Bronchial epithelial cell (primary cell): ENCODE results near the gene MYCN. TPM values are rescaled to one million over a fixed set of nuclear protein-coding genes. Genes with fewer than 3 reads are reported as not detected.

Experiments used
- DNase-seq: peaks from one replicate; pipeline ENCODE4 v3.0.0-alpha.2; 2010; ENCODE audit warnings: low read depth
- FAIRE-seq: peaks from 2 replicates; lab custom pipeline; 2011; peaks lifted over from hg19 to GRCh38; lab: Jason Lieb, UNC
- H3K27me3 ChIP-seq: 2 replicates; pipeline ENCODE4 v1.5.1; 2011; ENCODE audit warnings: low read length; ENCODE audit not compliant: control insufficient read depth, insufficient read depth
- H3K36me3 ChIP-seq: 2 replicates; pipeline ENCODE4 v1.5.1; 2011; ENCODE audit warnings: low read length; ENCODE audit not compliant: control insufficient read depth, insufficient read depth
- H3K4me3 ChIP-seq: 2 replicates; pipeline ENCODE4 v1.5.1; 2011; ENCODE audit warnings: mild to moderate bottlenecking, low read depth, low read length, control low read depth
- total RNA-seq: library from RNA; depleted of rRNA; stranded (reverse); fragments of >200 nt; gene quantifications from 2 replicates; pipeline ENCODE4 v1.2.1, GENCODE V29; 2014
- TF ChIP-seq, protein P1 (sequence below): IDR thresholded peaks from 2 replicates; pipeline ENCODE4 v1.5.1; 2011; ENCODE audit warnings: mild to moderate bottlenecking, moderate library complexity, low read length, control low read depth, inconsistent platforms; ENCODE audit not compliant: insufficient read depth, severe bottlenecking

MYCN gene
- total RNA-seq, 1 donor from 2014 or later = not detected

DNA sequence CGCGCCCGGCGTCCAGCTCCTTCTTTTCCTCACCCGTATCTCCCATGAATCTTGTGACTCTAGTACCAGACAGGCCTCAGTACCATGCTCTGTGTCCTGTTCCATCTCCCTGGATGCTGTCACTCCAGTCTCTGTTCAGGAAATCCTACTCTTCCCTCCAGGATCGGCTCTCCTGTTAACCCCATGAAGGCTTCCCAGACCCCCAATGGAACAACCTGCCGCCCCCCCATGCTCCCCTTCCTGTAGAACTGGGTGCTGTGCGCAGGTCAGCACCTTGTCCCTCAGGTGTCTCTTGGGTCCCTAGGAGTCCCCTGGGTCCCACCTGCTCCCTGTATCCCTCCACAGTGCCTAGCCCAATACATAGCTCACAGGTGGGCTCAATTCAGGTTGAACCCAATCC lies 41.3 kb downstream of the MYCN start:
- TF ChIP-seq, protein P1, sequence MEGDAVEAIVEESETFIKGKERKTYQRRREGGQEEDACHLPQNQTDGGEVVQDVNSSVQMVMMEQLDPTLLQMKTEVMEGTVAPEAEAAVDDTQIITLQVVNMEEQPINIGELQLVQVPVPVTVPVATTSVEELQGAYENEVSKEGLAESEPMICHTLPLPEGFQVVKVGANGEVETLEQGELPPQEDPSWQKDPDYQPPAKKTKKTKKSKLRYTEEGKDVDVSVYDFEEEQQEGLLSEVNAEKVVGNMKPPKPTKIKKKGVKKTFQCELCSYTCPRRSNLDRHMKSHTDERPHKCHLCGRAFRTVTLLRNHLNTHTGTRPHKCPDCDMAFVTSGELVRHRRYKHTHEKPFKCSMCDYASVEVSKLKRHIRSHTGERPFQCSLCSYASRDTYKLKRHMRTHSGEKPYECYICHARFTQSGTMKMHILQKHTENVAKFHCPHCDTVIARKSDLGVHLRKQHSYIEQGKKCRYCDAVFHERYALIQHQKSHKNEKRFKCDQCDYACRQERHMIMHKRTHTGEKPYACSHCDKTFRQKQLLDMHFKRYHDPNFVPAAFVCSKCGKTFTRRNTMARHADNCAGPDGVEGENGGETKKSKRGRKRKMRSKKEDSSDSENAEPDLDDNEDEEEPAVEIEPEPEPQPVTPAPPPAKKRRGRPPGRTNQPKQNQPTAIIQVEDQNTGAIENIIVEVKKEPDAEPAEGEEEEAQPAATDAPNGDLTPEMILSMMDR = no peak
- DNase-seq = no peak
- no peaks in the 10 kb centered on the region for H3K27me3 ChIP-seq
- H3K36me3 ChIP-seq = no peaks in the 10 kb centered on the region
- H3K4me3 ChIP-seq = no peak overlapping the region
- FAIRE-seq = no peak

- no peak overlapping the region for H3K4me3 ChIP-seq
- H3K27me3 ChIP-seq = no peaks in the 10 kb centered on the region
- TF ChIP-seq, protein P1 = no peak
- H3K36me3 ChIP-seq = no peaks in the 10 kb centered on the region
- DNase-seq (no peak), FAIRE-seq (no peak)
Observed at GRCh38 chr2:15982285-15983044, 42.1 kb downstream of the MYCN start.

- Histone ChIP-seq H3K27me3 (peaks cover 1% of the 10 kb centered on the region), H3K4me3 (no peak overlapping the region), H3K36me3 (no peaks in the 10 kb centered on the region)
- TF ChIP-seq, protein P1 = no peak
- no peak for FAIRE-seq
- no peak for DNase-seq
Observed at GRCh38 chr2:15983496-15983895, 43.1 kb downstream of the MYCN start.

- no peaks in the 10 kb centered on the region for H3K36me3 ChIP-seq
- H3K27me3 ChIP-seq = peaks cover 1% of the 10 kb centered on the region
- no peak for DNase-seq
- no peak for FAIRE-seq
- H3K4me3 ChIP-seq = no peak overlapping the region
- TF ChIP-seq, protein P1 = no peak
Observed at GRCh38 chr2:15984368-15985255, 44.3 kb downstream of the MYCN start.

DNA sequence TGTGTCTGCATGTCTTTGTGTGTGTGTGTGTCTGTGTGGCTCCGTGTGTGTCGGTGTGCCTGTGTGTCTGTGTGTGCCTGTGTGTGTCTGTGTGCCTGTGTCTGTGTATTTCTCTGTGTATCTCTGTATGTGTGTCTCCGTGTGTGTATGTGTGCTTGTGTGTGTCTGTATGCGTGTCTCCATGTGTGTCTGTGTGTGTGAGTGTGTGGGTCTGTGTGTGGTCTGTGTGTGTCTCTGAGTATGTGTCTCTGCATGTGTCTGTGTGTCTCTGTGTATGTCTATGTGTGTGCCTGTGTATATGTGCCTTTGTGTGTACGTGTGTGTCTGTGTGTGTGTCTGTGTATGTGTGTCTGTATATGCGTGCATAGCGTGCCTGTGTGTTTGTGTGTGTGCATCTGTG lies 45.2 kb downstream of the MYCN start:
- FAIRE-seq (peak; percentile 87), DNase-seq (no peak)
- Histone ChIP-seq H3K4me3 (no peak overlapping the region), H3K36me3 (no peaks in the 10 kb centered on the region), H3K27me3 (peaks cover 1% of the 10 kb centered on the region)
- TF ChIP-seq, protein P1 = no peak
